Measurements from ENCODE around the gene CNPY3. TPM values are rescaled to one million over a fixed set of nuclear protein-coding genes. Genes with fewer than 3 reads are reported as not detected.

CNPY3 gene
- polyA plus RNA-seq, 2 of the 4 experiments (the other 2 are of a cell fraction) = 30.3 to 38.5 TPM

- no peak for DNase-seq (ENCODE audit: low read depth in 1 of 2, low spot score in 1 of 2)
- no peak for FAIRE-seq
These were observed 39.5 kb upstream of the CNPY3 start for GRCh38 chr6:42889815-42890214.

GRCh38 chr6:42890311-42891198, 38.7 kb upstream of the CNPY3 start:
- Histone ChIP-seq H3K4me1 (peaks cover 8% of the 10 kb centered on the region; the same call in 2 of the 3 replicates), H3K4me2 (peak overlapping the region; percentile 94), H3K9me3 (no peaks in the 10 kb centered on the region), H3K4me3 (peak overlapping the region; percentile 80), H3K27ac (peak overlapping the region; percentile 98 to 99)
- FAIRE-seq (no peak), DNase-seq (ENCODE audit: low read depth in 1 of 2, low spot score in 1 of 2) (peak; percentile 79 to 95), ATAC-seq (peak; percentile 94 to 95)
- POLR2A ChIA-PET = interaction anchor here (0.5 to 2.2 kb wide), 8 partner anchors 8 to 691 kb away, joined by 3 to 22 read pairs (median 3); partner anchors contain the start of genes BICRAL, RPL7L1 and TBCC
- WGBS (ENCODE audit: missing lambda C conversion rate) = 2% methylated on average over 47 of the region's 63 CpGs
- CTCF ChIA-PET = interaction anchor here (0.5 to 1.4 kb wide), 5 partner anchors 10 to 439 kb away, joined by 3 to 4 read pairs (median 3); partner anchors contain the start of gene TBCC
- TF ChIP-seq GATA3 (IDR thresholded peaks at IDR 0.05; ENCODE audit: borderline replicate concordance) (peak; percentile 43; the same call in 1 of the 2 replicates), MAX (IDR thresholded peaks at IDR 0.05) (peak; percentile 69; the same call in 1 of the 2 replicates), MAZ (IDR thresholded peaks at IDR 0.05; ENCODE audit: borderline replicate concordance, low read depth, low read length) (no peak), ELK1 (IDR thresholded peaks at IDR 0.05; ENCODE audit: low read depth, low read length) (no peak), FOSL2 (IDR thresholded peaks at IDR 0.05) (no peak), FOSL2 (CRISPR knock-in tag; IDR thresholded peaks at IDR 0.05) (0 out of 2 replicates have a peak, but pooled peaks have one; percentile 4), SREBF2 (IDR thresholded peaks at IDR 0.05) (no peak), HDAC2 (IDR thresholded peaks at IDR 0.05) (no peak), NR3C1 (IDR thresholded peaks at IDR 0.05) (no peak), RNF2 (IDR thresholded peaks at IDR 0.05; ENCODE audit: borderline replicate concordance, low read depth) (no peak), ZC3H11A (IDR thresholded peaks at IDR 0.05) (no peak), HOXB13 (CRISPR knock-in tag; IDR thresholded peaks at IDR 0.05; ENCODE audit: low read depth) (no peak), JUN (IDR thresholded peaks at IDR 0.05) (peak; percentile 77 to 92), EHMT2 (IDR thresholded peaks at IDR 0.05; ENCODE audit: low read depth) (no peak), RARB (CRISPR knock-in tag; IDR thresholded peaks at IDR 0.05) (0 out of 2 replicates have a peak, but pooled peaks have one; percentile 38), JUNB (IDR thresholded peaks at IDR 0.05) (no peak), EHF (CRISPR knock-in tag; IDR thresholded peaks at IDR 0.05) (no peak), E2F6 (IDR thresholded peaks at IDR 0.05; ENCODE audit: borderline replicate concordance, low read depth) (0 out of 2 replicates have a peak, but pooled peaks have one; percentile 43), ZSCAN20 (CRISPR knock-in tag; IDR thresholded peaks at IDR 0.05) (no peak)

More at GRCh38 chr6:42889815-42890214, 39.5 kb upstream of the CNPY3 start:
- Histone ChIP-seq H3K4me2 (peak overlapping the region; percentile 94), H3K4me1 (peaks cover 8% of the 10 kb centered on the region; the same call in 2 of the 3 replicates), H3K27ac (peak overlapping the region; percentile 98 to 99), H3K9me3 (no peaks in the 10 kb centered on the region), H3K4me3 (peak overlapping the region; percentile 80)
- POLR2A ChIA-PET = interaction anchor here (0.9 to 2.2 kb wide), 2 partner anchors 10 to 107 kb away, joined by 5 to 22 read pairs; partner anchors contain the start of genes BICRAL and RPL7L1
- ATAC-seq = peak; percentile 3 to 11; a peak in 2 of 6 replicates
- CTCF ChIA-PET = interaction anchor here (0.5 to 1.4 kb wide), 4 partner anchors 11 to 440 kb away, joined by 3 to 4 read pairs (median 3); no protein-coding TSS in a partner anchor
- 63% methylated on average over 4 of the region's 4 CpGs for WGBS (ENCODE audit: missing lambda C conversion rate)
- TF ChIP-seq KDM5A (IDR thresholded peaks at IDR 0.05) (no peak), FOSB (CRISPR knock-in tag; IDR thresholded peaks at IDR 0.05) (no peak), USF2 (IDR thresholded peaks at IDR 0.05) (no peak), CBX8 (IDR thresholded peaks at IDR 0.05) (no peak), CEBPB (IDR thresholded peaks at IDR 0.05) (no peak), ZFP36 (IDR thresholded peaks at IDR 0.05; ENCODE audit: borderline replicate concordance, partially characterized antibody) (no peak), FOSL2 (IDR thresholded peaks at IDR 0.05) (no peak), FOSL2 (CRISPR knock-in tag; IDR thresholded peaks at IDR 0.05) (no peak), MAFK (IDR thresholded peaks at IDR 0.05; ENCODE audit: partially characterized antibody) (no peak), HMGXB4 (CRISPR knock-in tag; IDR thresholded peaks at IDR 0.05; ENCODE audit: borderline replicate concordance) (no peak), FOXS1 (CRISPR knock-in tag; IDR thresholded peaks at IDR 0.05) (no peak), E2F6 (IDR thresholded peaks at IDR 0.05; ENCODE audit: borderline replicate concordance, low read depth) (no peak), MAX (IDR thresholded peaks at IDR 0.05) (no peak)
